DMS53 treated with DMSO at 0.1 percent for 48 hours (cell line): ENCODE data around the gene BCL2.

ENCODE experiments used
- DNase-seq: peaks from one replicate; lab custom pipeline; 2025; ENCODE audit not compliant: unreplicated experiment; lab: John Stamatoyannopoulos, UW

The BCL2 gene

DNA sequence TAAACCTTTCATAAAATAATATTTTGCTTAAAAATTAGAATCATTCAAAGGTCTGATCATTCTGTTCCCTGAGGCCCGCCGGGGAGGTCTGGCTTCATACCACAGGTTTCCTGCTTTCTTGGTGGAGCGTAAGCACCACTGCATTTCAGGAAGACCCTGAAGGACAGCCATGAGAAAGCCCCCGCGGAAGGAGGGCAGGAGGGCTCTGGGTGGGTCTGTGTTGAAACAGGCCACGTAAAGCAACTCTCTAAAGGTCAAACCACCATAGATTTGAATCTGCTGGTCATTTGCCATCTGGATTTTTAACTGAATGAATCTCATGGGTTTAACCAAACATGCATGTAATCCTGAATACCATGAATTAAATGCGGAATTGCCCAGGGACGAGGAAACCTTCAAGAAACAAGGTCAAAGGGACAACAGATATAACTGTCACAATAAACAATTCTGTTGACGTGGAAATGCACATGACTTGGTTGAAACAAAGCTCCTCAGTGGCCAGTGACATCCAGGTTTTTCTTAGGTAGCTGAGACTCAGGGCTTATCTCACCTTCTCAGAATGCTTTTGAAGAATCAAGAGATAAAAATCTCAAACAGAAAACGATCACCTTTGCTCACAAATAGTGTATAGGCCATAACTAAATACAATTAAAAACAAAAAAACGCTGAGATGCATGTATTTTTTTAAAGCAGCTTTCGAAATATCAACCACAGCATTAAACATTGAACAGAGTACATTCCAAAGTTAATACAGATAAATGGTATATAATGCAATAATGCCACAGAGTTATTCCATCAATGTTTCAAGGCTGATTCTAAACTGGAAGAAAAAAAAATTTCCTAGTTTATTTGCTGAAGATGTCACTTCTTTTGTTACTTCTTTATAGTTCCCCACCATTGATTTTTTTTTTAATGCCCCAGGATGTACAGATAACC, 193.2 kb downstream of the BCL2 start:
- DNase-seq = no peak

DNA sequence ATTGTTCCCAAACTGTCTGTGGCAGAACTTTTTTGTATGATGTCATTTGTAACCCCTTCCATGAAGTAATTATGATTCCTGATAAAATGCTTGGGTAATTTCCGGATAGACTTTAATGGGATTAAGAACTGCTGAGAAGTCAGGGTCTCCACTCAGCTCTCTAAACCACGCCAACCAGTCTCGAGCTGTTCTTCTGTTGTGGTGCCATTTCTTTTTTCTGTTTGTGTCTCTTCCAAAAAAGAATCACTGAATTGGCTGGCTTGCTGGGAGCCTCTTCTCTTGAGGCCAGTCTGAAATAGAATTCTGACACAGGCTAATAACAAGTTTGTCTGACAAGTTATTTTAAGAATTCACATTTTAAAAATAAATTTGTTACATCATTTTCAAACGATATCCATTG, 198.9 kb downstream of the BCL2 start:
- no peak for DNase-seq

DNA sequence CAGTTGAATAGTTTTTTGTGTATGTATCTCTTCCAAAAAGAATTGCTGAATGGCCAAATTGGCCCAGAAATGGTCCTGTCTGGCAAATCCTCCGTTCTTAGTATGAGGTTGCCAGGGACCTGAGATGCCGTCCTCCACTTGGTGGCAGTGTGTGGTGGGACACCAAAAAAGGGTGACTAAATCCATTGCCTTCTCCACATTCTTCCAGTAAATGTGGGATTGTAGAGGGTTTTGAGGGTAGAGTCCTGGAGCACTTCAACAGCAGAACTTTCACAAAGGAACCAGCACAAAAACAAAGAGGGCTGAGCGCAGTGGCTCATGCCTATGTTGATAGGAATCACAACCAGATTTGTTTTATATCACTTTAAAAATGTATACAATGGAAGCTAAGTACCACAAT, 199.9 kb downstream of the BCL2 start:
- DNase-seq = peak; percentile 69

DNA sequence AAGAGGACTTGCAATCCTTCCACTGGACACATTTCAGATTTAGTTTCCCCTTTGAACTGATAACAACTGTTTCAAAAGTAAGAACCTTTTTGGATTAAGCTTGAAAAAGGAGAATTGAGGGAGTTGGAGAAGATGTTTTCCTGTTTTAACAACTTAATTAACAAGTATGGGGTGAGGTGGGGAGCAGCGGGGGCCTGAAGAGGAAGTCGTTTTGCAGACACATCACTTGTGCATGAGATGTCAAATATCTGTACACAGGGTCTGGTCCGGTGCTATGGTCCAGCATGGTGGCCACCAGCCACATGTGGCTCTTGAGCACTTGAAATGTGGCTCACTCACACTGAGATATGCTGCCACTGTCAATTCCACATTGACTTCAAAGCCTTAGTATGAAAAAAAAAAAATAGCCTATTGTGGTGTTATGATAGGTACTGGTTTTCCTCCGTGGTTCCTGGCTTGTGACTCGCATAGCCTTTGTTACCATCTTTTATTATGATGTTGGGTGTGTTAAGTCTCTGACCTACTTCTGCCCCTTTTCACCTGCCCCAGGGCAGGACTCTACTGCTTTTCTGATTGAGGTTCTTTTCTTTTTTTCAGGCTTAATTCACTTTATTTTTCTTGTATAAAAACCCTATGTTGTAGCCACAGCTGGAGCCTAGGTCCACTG, 205.5 kb downstream of the BCL2 start:
- DNase-seq = no peak

DNA sequence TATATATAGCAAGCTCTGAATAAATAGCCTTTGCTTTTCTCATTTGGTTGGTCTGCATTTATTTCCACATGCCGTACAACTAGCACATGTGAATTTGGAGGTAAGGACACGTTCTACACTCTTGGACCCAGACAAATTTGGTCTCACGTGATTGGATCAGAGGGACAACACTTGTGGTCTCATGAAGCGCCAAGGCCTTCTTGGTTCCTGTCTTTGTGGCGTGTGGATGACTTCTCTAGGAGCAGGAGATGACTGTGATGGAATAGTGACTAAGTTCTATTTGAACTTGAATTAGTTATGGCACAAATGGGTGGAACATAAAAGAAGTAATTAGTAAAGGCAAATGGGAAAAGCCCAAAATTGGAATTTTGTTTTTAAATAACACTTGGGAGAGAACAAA, 206.9 kb downstream of the BCL2 start:
- DNase-seq = no peak

DNA sequence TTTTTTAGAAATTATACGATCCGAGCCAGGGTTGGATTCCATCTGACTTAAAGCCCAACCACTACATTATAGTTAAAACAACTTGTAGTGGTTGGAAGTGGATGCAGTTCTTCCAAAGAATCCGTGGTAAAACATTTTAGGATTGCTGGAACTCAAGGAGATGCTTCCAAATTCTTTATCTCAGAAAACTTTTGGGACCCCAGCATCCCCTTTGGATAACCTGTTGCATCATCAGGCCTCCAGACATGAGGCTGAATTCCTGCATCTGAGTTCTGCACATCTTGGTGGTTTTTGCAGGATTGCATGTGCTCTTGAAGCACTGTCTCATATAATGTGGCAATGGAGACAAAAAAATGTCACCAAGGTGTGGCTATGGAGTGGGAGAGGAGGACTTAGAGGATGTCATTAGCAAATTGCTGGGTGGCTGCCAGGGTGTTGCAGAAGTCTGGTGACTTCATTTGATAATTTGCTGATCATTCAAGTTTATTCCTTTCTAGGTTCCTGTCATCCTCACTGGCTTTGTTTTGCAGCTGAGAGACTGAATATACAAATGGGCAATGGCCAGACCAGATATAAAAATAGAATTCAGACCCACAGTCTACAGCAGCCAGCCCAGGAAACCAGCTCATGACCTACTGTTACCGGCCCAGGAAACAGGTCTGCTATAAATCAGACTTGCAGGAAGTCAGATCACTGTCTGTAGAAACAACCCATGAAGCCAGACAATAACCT, 207.7 kb downstream of the BCL2 start:
- no peak for DNase-seq

DNA sequence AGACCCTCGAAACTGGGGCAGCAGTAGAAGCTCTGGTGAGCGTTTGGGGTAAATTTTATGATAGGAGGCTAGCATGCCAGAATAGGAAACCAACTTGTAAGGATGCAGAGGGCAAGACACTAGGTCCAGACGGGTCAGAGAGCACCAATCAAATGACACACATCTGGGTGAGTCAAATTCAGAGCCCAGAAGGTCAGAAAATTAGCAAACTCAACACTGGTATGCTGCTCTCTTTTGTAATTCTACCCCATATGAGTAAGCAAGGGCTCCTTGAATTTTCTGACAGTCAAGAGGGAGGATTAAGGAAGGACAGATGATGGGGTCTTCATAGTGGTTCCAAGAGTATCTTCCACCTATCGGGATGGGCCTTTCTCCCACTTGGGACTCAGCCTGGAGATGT, 209.8 kb downstream of the BCL2 start:
- no peak for DNase-seq

DNA sequence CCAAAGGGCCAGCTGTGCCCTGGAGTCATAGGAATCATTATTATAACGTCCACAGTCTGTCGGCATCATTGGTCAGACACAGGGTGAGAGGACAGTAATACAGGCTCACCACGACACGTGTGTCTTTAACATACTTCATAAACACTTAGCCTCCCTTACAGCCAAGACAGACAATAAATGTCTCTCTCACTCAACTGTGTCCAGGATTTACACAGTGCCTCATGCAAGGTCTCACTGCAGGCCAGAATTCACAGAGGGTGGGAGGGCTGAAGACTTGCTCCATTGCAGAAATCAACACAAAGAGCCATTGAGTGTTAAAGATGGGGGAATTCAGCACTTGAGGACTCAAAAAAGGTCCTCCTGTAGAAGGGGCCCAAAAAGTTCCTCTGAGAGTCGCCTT, 210.5 kb downstream of the BCL2 start:
- DNase-seq = no peak

DNA sequence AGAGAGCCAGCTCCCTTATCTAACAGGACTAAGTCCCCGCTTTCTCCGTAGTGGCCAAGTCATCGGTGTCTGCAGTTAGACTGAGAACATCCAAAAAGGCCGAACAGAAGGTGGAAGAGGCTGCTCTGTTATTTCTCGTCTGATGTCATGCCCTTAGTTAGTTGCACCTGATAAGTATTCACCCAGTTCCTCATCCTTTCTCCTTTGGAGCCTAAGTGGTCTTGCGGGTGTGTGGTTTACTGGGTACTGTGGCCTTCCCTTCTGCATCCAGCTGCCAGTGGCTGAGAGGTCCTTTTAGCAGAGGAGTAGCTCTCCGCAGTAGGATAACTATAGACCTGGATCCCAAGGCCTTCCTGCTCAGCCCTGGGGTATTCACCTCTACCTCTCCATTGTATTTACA, 211.6 kb downstream of the BCL2 start:
- DNase-seq = no peak

DNA sequence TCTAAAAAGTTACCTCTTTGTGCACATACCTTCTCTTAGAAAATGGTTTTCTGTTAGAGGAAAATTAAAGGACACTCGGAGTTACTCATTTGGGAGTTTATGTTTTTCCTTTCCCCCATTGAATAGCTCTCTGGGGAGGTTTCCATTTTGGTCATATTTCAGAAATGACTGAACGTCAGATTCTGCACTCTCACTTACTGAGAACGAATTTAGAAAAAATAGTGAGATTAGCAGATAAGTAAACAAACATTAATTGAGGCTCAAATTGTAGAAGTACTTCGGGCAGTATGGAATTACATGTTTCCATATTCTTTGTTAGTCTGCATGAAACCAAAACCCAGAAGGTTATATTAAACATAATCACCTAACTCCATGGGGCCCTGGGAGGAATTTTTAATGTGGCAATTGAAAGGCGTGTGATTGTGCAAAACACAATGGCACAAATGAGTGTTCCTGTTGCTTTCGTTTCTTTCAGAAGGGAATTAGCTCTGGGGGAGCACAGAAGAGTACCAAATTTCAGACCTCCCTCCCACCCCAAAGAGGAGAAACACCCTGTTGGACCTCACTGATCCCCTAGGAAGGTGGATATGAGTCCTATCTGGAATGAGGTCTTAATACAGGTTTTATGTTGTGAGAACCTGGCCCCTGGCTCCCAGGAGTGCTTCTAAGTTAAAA, 212.3 kb downstream of the BCL2 start:
- no peak for DNase-seq

DNA sequence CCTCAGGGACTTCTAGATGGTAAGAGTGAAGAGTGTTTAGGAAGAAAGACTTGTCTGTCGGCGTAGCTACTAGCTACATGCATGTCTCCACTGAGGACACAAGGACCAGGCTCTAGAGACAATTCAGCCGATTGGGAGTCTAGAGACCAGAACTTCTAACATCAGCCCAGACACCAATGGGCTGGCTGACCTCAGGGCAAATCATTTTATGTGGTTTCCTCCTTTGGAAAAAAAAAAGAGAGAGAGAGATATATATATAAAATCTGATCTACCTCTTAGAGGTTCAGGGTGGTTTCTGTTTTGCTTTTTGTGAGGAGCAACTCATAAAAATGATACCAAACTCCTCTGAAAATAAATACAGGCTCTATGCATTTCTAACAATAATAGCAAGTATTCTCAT, 212.8 kb downstream of the BCL2 start:
- DNase-seq = no peak

DNA sequence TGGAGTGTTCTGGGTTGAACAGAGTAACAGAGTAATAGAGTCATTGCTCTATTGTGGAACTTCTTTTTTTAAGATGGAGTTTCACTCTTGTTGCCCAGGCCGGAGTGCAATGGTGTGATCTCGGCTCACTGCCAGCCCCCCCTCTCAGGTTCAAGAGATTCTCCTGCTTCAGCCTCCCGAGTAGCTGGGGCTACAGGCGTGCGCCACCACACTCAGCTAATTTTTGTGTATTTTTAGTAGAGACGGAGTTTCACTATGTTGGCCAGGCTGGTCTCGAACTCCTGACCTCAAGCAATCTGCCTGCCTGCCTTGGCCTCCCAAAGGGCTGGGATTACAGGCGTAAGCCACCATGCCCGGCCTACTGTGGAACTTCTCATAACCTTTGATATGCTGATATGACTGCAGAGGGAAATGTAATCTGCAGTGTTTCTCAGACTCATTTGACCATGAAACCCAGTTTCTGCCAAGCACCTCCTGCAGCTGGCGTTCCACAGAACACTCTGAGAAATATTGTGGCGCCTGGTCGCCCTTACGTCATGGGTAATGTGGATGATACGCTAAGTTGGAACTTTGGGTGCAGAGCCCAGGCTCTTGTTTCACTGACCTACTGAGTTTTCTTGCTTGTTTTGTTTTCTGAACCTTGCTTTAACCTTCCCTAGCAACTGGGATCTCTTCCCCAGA, 213.8 kb downstream of the BCL2 start:
- DNase-seq = no peak

DNA sequence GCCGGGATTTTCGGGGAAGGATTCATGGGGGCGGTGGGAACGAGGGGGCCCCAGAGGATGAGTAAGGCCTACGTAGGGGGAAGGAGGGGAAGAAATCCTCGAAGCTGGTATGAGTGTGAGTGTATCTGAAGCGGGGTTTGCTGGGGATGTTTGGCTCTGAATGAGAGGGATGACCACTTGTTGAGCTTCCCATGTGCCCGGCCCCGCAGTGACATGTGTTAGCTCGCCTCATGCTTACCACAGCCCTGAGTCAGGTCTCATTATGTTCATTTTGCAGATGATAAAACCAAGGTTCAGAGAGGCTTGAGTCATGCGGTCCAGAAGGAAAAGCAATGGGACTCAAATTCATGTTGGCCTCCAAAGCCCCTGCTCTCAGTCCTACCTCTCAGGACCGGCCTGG, 214.7 kb downstream of the BCL2 start:
- no peak for DNase-seq

DNA sequence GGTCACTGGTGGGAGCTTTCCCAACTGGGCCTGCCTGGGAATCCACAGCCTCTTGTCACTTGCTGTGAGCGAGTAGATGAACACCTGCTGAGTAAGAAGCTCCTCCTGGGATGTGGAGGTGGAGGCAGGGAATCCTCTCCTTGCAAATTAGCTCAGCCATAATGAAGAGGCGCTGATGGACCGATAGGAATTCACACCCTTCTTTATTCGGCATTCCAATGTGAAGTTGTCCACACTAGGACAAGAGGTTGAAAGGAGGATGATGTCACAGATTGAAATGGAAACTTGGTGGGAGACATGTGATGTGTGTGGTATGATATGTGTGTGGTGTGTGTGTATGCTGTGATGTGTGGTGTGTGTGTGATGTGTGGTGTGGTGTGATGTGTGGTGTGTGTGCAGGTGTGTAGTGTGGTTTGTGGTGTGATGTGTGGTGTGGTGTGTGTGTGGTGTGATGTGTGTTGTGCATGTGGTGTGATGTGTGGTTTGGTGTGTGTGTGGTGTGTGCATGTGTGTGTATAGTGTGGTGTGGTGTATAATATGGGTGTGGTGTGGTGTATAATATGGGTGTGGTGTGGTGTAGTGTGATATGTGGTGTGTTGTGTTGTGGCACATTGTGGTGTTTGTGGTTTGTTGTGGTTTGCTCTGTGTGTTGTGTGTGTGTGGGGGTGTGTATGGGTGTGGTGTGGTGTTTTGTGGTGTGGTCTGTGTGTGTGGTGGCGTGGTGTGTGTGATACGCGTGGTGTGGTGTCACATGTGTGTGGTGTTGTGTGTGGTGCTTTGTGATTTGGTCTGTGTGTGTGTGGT, 216.4 kb downstream of the BCL2 start:
- DNase-seq = no peak

DNA sequence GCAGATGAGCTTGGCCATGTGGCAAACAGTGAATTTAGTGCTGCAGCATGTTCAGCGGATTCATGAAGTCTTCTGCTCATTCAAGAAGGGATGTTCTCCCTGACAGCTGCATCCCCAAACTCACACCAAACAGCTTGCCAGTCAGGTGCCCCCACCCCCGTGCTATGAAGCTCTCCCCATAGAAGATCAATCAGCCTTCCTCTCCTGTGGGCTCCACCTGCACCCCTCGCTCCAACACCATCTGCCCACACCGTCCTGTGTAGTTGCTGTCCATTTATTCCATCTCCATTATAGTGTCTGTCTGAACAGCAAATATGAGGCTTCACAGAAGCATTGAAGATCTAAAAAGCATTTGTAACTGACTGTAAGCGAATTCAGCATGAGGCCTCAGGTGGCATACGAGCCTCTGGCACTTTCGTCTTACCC, 218.9 kb downstream of the BCL2 start:
- no peak for DNase-seq

DNA sequence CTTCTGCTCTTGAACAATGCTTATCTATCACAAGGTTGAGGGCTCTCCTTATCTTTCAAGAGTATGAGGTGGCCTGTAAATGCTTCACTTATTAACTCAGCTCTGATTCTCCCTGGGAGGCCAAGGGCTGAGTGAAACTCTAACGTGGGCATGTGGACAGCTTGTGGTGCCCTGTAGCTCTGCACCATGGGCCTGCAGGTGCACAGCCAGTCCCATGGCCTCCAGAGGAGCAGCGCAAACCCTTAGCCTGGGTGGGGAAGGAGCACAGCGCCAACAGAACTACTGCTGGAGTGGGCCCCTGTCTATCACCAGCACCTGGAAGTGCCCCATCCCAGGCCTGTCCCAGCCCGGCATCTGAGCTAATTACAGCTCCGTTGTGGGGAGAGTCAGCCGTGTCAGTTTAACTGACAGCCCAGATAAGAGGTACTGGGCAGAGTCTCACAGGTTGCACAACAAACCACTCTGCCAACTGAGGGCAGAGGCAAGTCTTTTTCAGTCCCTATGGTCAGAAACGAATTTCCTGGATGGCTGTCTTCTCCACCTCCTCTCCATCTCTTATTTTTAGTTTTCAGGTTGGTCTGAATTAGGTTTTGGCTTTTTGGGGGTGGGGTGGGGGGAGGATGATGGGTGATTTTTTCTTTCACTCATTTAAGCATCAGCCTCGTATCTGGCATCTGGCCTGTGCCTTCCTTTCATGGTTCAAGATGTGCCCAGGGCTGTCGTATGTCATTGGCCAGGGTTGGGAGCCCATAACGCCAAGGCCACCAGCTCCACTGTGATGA, 219.5 kb downstream of the BCL2 start:
- DNase-seq = no peak

DNA sequence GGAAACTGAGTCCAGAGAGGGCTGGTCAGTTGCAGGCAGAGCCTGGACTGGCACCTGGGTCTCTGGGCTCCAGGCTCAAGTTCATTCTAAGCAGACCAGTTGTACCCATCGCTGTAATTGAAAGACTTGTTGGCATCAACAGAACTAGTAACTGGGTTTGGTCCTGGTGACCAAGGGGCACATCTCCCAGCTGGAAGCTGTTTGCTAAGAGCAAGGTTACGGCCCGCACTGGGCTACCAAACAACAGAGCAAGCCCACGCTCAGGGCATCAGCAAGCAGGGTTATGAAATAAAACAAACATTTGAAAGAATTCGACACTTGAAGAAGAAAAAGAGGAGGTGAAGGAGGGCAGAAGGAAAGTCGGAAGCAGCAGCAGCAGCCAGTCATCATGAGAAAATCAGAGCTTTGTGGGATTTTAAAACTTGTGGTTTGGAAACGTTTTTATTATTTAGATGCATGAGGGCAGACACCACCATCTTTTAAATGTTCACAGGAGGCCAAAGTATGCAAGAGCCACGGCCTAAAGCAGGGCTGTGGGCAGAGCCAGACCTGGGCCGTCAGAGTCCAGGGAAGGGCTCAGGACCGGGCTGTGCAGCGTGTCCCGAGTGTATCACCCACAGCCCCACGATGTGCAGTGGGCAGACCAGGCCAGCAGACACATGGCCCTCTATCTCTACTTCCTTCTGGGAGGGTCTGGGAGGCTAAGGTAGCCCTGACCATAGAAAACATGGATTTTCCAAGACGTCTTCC, 220.3 kb downstream of the BCL2 start:
- DNase-seq = no peak
